Measurements from ENCODE around the gene ALDH1A2.

ALDH1A2 gene

GRCh38 chr15:57931570-57931969 lies 133.9 kb downstream of the ALDH1A2 start:
- DNase-seq, result no peak

- DNase-seq, result no peak
Observed at GRCh38 chr15:57927091-57927631, 138.3 kb downstream of the ALDH1A2 start.

- DNase-seq, result no peak
Observed at GRCh38 chr15:57925650-57926049, 139.9 kb downstream of the ALDH1A2 start.

GRCh38 chr15:57924598-57924997 lies 140.9 kb downstream of the ALDH1A2 start:
- no peak for DNase-seq

- no peak for DNase-seq
Observed at GRCh38 chr15:57923750-57924149, 141.8 kb downstream of the ALDH1A2 start.

- DNase-seq, result no peak
Observed at GRCh38 chr15:57923306-57923705, 142.2 kb downstream of the ALDH1A2 start.

GRCh38 chr15:57922776-57923175 lies 142.7 kb downstream of the ALDH1A2 start:
- no peak for DNase-seq

GRCh38 chr15:57921371-57921770 lies 144.1 kb downstream of the ALDH1A2 start:
- DNase-seq, result no peak

- DNase-seq, result no peak
Observed at GRCh38 chr15:57920911-57921310, 144.6 kb downstream of the ALDH1A2 start.

GRCh38 chr15:57919754-57920153 lies 145.8 kb downstream of the ALDH1A2 start:
- DNase-seq, result no peak

GRCh38 chr15:57917998-57918397 lies 147.5 kb downstream of the ALDH1A2 start:
- DNase-seq, result no peak

GRCh38 chr15:57916695-57917094 lies 148.8 kb downstream of the ALDH1A2 start:
- no peak for DNase-seq

GRCh38 chr15:57915827-57916531 lies 149.5 kb downstream of the ALDH1A2 start:
- no peak for DNase-seq

GRCh38 chr15:57914350-57915055 lies 151.0 kb downstream of the ALDH1A2 start:
- DNase-seq, result no peak

GRCh38 chr15:57911247-57911646 lies 154.3 kb downstream of the ALDH1A2 start:
- DNase-seq, result no peak

GRCh38 chr15:57910672-57911071 lies 154.8 kb downstream of the ALDH1A2 start:
- DNase-seq, result no peak

- no peak for DNase-seq
Observed at GRCh38 chr15:57909388-57909787, 156.1 kb downstream of the ALDH1A2 start.

- no peak for DNase-seq
Observed at GRCh38 chr15:57903626-57904025, 161.9 kb downstream of the ALDH1A2 start.

All from NCI-H2171 (cell line).